CD8-positive, alpha-beta memory T cell (primary cell): ENCODE measurements around the gene TBXT. TPM values are rescaled to one million over a fixed set of nuclear protein-coding genes. Genes with fewer than 3 reads are reported as not detected.
"Not testable (repeated sequence)": the region's sequence is repeated elsewhere in the genome, so short reads cannot be mapped to it uniquely, and the experiment has no call there.

Experiments used
- CTCF ChIA-PET: fragments of 350-600 bp; sonication (Branson Sonifier 250); formaldehyde crosslinking; loops from one replicate; lab custom pipeline; 2021; ENCODE audit warnings: antibody characterized with exemption; lab: Charles Lee
- POLR2A ChIA-PET: fragments of 350-600 bp; sonication (Branson Sonifier 250); formaldehyde crosslinking; loops from one replicate; lab custom pipeline; 2021; ENCODE audit warnings: antibody characterized with exemption; lab: Charles Lee
- DNase-seq, 5 donors: peaks; one replicate each; pipeline versions ENCODE4 v3.0.0 to v3.0.0-alpha.2; 2020 to 2022; ENCODE audit warnings: mixed read lengths in 1 of 5
- H3K27ac ChIP-seq: one replicate; pipeline ENCODE4 v1.7.0; 2013; ENCODE audit warnings: low read depth, mild to moderate bottlenecking, low read length, moderate library complexity
- H3K27me3 ChIP-seq: 2 replicates; pipeline ENCODE4 v1.7.0; 2013; ENCODE audit warnings: low read length, mild to moderate bottlenecking; ENCODE audit not compliant: insufficient read depth, poor library complexity, severe bottlenecking
- H3K36me3 ChIP-seq: 2 replicates; pipeline ENCODE4 v1.7.0; 2013; ENCODE audit warnings: mild to moderate bottlenecking, low read length, moderate library complexity; ENCODE audit not compliant: insufficient read depth
- H3K4me1 ChIP-seq: 2 replicates; pipeline ENCODE4 v1.7.0; 2013; ENCODE audit warnings: mild to moderate bottlenecking, low read length, moderate library complexity; ENCODE audit not compliant: insufficient read depth
- H3K4me3 ChIP-seq: 2 replicates; pipeline ENCODE4 v1.7.0; 2013; ENCODE audit warnings: mild to moderate bottlenecking, low read length
- H3K9me3 ChIP-seq: 2 replicates; pipeline ENCODE4 v1.7.0; 2013; ENCODE audit warnings: mild to moderate bottlenecking, low read length
- H3K27ac Mint-ChIP-seq, 8 donors: one replicate each; pipeline ENCODE4 v1.8.0; 2020 to 2021; ENCODE audit warnings: mixed read lengths in 8 of 8, mild to moderate bottlenecking in 6 of 8, inconsistent platforms in 3 of 8, moderate library complexity in 3 of 8
- H3K27me3 Mint-ChIP-seq, 2 donors: one replicate each; pipeline ENCODE4 v1.8.0; 2020 to 2021; ENCODE audit warnings: mixed read lengths in 2 of 2, mild to moderate bottlenecking in 1 of 2, moderate library complexity in 1 of 2
- H3K36me3 Mint-ChIP-seq, 3 donors: one replicate each; pipeline ENCODE4 v1.8.0; 2020 to 2021; ENCODE audit warnings: mixed read lengths in 3 of 3, inconsistent platforms in 1 of 3, mild to moderate bottlenecking in 1 of 3
- H3K4me1 Mint-ChIP-seq, 3 donors: one replicate each; pipeline ENCODE4 v1.8.0; 2020 to 2021; ENCODE audit warnings: mixed read lengths in 3 of 3, inconsistent platforms in 1 of 3, mild to moderate bottlenecking in 1 of 3
- H3K4me3 Mint-ChIP-seq, 7 donors: one replicate each; pipeline ENCODE4 v1.8.0; 2020 to 2021; ENCODE audit warnings: mixed read lengths in 7 of 7, mild to moderate bottlenecking in 6 of 7, moderate library complexity in 4 of 7, inconsistent platforms in 2 of 7
- H3K9me3 Mint-ChIP-seq, 5 donors: one replicate each; pipeline ENCODE4 v1.8.0; 2020 to 2022; ENCODE audit warnings: mixed read lengths in 5 of 5, mild to moderate bottlenecking in 3 of 5, moderate library complexity in 2 of 5, inconsistent platforms in 1 of 5
- polyA plus RNA-seq: library from polyadenylated mRNA; unstranded; fragments of 300-500 nt; fragmentation: Illumina TruSeq; gene quantifications from one replicate; pipeline ENCODE4 v1.2.3, GENCODE V29; 2021
- total RNA-seq, 2 experiments: library from RNA; stranded (reverse); gene quantifications; one replicate each; pipeline ENCODE4 v1.2.3, GENCODE V29; 2021

TBXT gene
- total and polyA plus RNA-seq, 3 experiments from 2014 or later = not detected

GRCh38 chr6:166152660-166153059 is 15.0 kb downstream of the TBXT start:
- H3K27me3 ChIP-seq = no peaks in the 10 kb centered on the region
- no peaks in the 10 kb centered on the region for H3K4me1 ChIP-seq
- H3K27ac ChIP-seq = no peak overlapping the region
- Mint-ChIP-seq H3K27me3 (peaks cover 8 to 23% of the 10 kb centered on the region in 2 donors), H3K9me3 (peaks cover 9 to 19% (median 11%) of the 10 kb centered on the region in 5 donors), H3K4me3 (no peak overlapping the region), H3K36me3 (no peaks in the 10 kb centered on the region), H3K27ac (no peak overlapping the region), H3K4me1 (no peaks in the 10 kb centered on the region)
- H3K4me3 ChIP-seq = no peak overlapping the region
- POLR2A ChIA-PET = no interaction called here
- no peak for DNase-seq
- CTCF ChIA-PET = no interaction called here
- no peaks in the 10 kb centered on the region for H3K36me3 ChIP-seq
- H3K9me3 ChIP-seq = no peaks in the 10 kb centered on the region

DNA sequence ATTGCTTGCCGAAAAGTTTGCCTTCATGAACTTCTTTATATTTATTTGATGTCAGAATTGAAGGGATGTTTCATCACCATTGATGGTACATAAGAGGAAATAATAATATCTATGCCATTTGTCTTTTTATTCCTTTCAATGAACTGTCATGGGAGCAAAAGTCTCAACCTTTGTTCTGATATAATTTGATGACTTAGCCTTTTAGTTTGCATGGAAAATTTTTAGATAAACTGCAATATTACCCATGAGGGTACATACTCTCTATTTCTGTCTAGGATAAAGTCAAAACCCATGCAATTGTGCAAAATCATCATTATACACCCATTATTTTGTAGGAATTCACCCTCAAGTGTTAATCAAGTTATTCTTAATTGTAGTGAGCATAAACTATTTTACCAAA is 15.9 kb downstream of the TBXT start:
- Mint-ChIP-seq H3K9me3 (peaks cover 9 to 19% (median 11%) of the 10 kb centered on the region in 5 donors), H3K27ac (no peak overlapping the region), H3K4me3 (no peak overlapping the region), H3K4me1 (no peaks in the 10 kb centered on the region), H3K36me3 (no peaks in the 10 kb centered on the region), H3K27me3 (peaks cover 9 to 23% of the 10 kb centered on the region in 2 donors)
- Histone ChIP-seq H3K4me1 (no peaks in the 10 kb centered on the region), H3K36me3 (no peaks in the 10 kb centered on the region), H3K27ac (no peak overlapping the region), H3K4me3 (no peak overlapping the region), H3K27me3 (no peaks in the 10 kb centered on the region), H3K9me3 (no peaks in the 10 kb centered on the region)
- ChIA-PET POLR2A (no interaction called here), CTCF (no interaction called here)
- no peak for DNase-seq

DNA sequence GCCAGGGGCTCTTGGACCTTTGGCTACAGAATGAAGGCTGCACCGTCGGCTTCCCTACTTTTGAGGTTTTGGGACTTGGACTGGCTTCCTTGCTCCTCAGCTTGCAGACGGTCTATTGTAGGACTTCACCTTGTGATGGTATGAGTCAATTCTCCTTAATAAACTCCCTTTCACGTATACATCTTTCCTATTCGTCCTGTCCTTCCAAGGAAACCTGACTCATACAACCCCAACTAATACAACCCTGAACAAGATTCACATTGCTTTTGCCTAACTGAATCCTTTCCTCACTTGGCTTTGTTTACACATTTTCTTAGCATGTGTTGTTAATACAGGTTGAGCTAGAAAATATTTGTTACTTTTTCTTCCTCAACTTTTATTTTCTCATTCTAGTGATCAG is 21.9 kb downstream of the TBXT start:
- CTCF ChIA-PET = no interaction called here
- peaks cover 0 to 11% (median 4%) of the 10 kb centered on the region in 5 donors for H3K9me3 Mint-ChIP-seq
- no peaks in the 10 kb centered on the region for H3K36me3 Mint-ChIP-seq
- Histone ChIP-seq H3K4me1 (no peaks in the 10 kb centered on the region), H3K9me3 (no peaks in the 10 kb centered on the region), H3K4me3 (no peak overlapping the region), H3K27ac (no peak overlapping the region), H3K36me3 (no peaks in the 10 kb centered on the region), H3K27me3 (no peaks in the 10 kb centered on the region)
- no peaks in the 10 kb centered on the region for H3K4me1 Mint-ChIP-seq
- H3K4me3 Mint-ChIP-seq = no peak overlapping the region
- H3K27ac Mint-ChIP-seq = no peak overlapping the region
- no peak for DNase-seq
- H3K27me3 Mint-ChIP-seq = peaks cover 8 to 15% of the 10 kb centered on the region in 2 donors
- POLR2A ChIA-PET = no interaction called here

- no peaks in the 10 kb centered on the region for H3K36me3 ChIP-seq
- H3K4me1 ChIP-seq = no peaks in the 10 kb centered on the region
- Mint-ChIP-seq H3K27ac (no peak overlapping the region), H3K36me3 (no peaks in the 10 kb centered on the region), H3K9me3 (peaks cover 0 to under 1% (median 0%) of the 10 kb centered on the region in 5 donors), H3K4me3 (no peak overlapping the region), H3K4me1 (no peaks in the 10 kb centered on the region), H3K27me3 (peaks cover 7 to 17% of the 10 kb centered on the region in 2 donors)
- no peak for DNase-seq
- H3K27ac ChIP-seq = no peak overlapping the region
- no peaks in the 10 kb centered on the region for H3K9me3 ChIP-seq
- no peaks in the 10 kb centered on the region for H3K27me3 ChIP-seq
- CTCF ChIA-PET = no interaction called here
- no peak overlapping the region for H3K4me3 ChIP-seq
- POLR2A ChIA-PET = no interaction called here
Measured at GRCh38 chr6:166143011-166143410, 24.6 kb downstream of the TBXT start.

DNA sequence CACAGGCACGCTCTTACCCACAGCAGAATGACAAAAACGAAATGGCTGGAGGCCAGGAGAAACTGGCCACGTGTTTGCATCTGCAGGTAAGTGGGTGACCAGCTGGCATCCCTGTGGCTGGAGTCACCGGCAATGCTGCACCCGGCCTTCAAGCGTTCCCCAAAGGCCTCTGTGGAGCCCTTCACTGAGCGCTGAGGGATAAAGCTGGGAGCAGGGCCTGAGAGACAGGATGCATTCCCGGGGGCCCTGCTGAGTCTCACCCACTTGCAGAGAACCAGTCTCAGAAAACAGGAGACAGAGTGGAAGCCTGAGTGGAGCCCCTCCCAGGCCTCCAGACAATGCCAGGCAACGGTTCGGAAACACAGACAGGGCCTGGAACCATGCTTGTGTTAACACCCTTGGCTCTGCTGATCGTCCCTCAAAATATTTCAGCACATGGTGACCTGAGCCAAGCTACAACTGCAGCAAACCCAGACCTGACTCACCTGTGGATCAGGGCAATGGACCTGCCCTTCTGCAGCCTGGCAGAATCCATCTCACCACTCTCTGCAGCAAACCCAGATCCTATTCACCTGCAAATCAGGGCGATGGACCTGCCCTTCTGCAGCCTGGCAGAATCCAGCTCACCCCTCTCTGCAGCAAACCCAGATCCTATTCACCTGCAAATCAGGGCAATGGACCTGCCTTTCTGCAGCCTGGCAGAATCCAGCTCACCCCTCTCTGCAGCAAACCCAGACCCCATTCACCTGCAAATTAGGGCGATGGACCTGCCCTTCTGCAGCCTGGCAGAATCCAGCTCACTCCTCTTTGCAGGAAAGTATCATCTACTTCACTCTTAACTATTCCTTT is 39.8 kb downstream of the TBXT start:
- no peaks in the 10 kb centered on the region for H3K36me3 ChIP-seq

GRCh38 chr6:166123115-166123514 is 44.5 kb downstream of the TBXT start:
- H3K4me1 ChIP-seq, H3K27ac ChIP-seq, H3K27ac Mint-ChIP-seq, DNase-seq, H3K4me3 ChIP-seq, H3K9me3 ChIP-seq, H3K4me1 Mint-ChIP-seq, H3K27me3 ChIP-seq, H3K36me3 Mint-ChIP-seq, H3K9me3 Mint-ChIP-seq, H3K36me3 ChIP-seq, CTCF ChIA-PET, H3K4me3 Mint-ChIP-seq, POLR2A ChIA-PET: not testable (repeated sequence)
- peaks cover 11 to 30% of the 10 kb centered on the region in 2 donors for H3K27me3 Mint-ChIP-seq

More for the DNA sequence above, 39.8 kb downstream of the TBXT start:
- no peaks in the 10 kb centered on the region for H3K4me1 Mint-ChIP-seq
- peaks cover 16 to 55% of the 10 kb centered on the region in 2 donors for H3K27me3 Mint-ChIP-seq
- H3K27ac ChIP-seq = no peak overlapping the region
- H3K9me3 ChIP-seq = no peaks in the 10 kb centered on the region
- no peaks in the 10 kb centered on the region for H3K4me1 ChIP-seq
- H3K4me3 Mint-ChIP-seq = no peak overlapping the region
- DNase-seq = no peak
- H3K9me3 Mint-ChIP-seq = peaks cover 0 to 2% (median 0%) of the 10 kb centered on the region in 5 donors
- no peaks in the 10 kb centered on the region for H3K27me3 ChIP-seq
- peaks cover 0 to 2% (median 0%) of the 10 kb centered on the region in 3 donors for H3K36me3 Mint-ChIP-seq
- ChIA-PET CTCF (no interaction called here), POLR2A (no interaction called here)
- no peak overlapping the region for H3K27ac Mint-ChIP-seq
- H3K4me3 ChIP-seq = no peak overlapping the region

GRCh38 chr6:166121726-166122125 is 45.9 kb downstream of the TBXT start:
- H3K27ac ChIP-seq = no peak overlapping the region
- Mint-ChIP-seq H3K27ac (peak overlapping the region in 1 of 8 donors; percentile 39), H3K4me3 (no peak overlapping the region), H3K36me3 (no peaks in the 10 kb centered on the region), H3K9me3 (no peaks in the 10 kb centered on the region), H3K27me3 (peaks cover 9 to 20% of the 10 kb centered on the region in 2 donors), H3K4me1 (no peaks in the 10 kb centered on the region)
- H3K4me3 ChIP-seq = no peak overlapping the region
- no peaks in the 10 kb centered on the region for H3K9me3 ChIP-seq
- no peak for DNase-seq
- H3K27me3 ChIP-seq = no peaks in the 10 kb centered on the region
- no peaks in the 10 kb centered on the region for H3K36me3 ChIP-seq
- H3K4me1 ChIP-seq = no peaks in the 10 kb centered on the region
- POLR2A ChIA-PET = no interaction called here
- CTCF ChIA-PET = no interaction called here

- CTCF ChIA-PET = no interaction called here
Measured at GRCh38 chr6:166119116-166119911, 48.3 kb downstream of the TBXT start.

More at GRCh38 chr6:166119116-166119911, 48.3 kb downstream of the TBXT start:
- no peak overlapping the region for H3K4me3 Mint-ChIP-seq
- H3K4me1 Mint-ChIP-seq = no peaks in the 10 kb centered on the region
- Histone ChIP-seq H3K9me3 (no peaks in the 10 kb centered on the region), H3K4me1 (no peaks in the 10 kb centered on the region), H3K27ac (no peak overlapping the region), H3K27me3 (no peaks in the 10 kb centered on the region), H3K36me3 (no peaks in the 10 kb centered on the region), H3K4me3 (no peak overlapping the region)
- H3K27me3 Mint-ChIP-seq = peaks cover 0 to 4% of the 10 kb centered on the region in 2 donors
- H3K36me3 Mint-ChIP-seq = no peaks in the 10 kb centered on the region
- DNase-seq = no peak
- POLR2A ChIA-PET = no interaction called here
- no peak overlapping the region for H3K27ac Mint-ChIP-seq
- H3K9me3 Mint-ChIP-seq = peaks cover 0 to 4% (median 2%) of the 10 kb centered on the region in 5 donors
